Measurements from ENCODE around the gene IER3IP1. TPM values are rescaled to one million over a fixed set of nuclear protein-coding genes. Genes with fewer than 3 reads are reported as not detected.
"Not testable (repeated sequence)": the region's sequence is repeated elsewhere in the genome, so short reads cannot be mapped to it uniquely, and the experiment has no call there.

IER3IP1 gene
- total RNA-seq, 1 donor from 2014 or later = 14.0 TPM

GRCh38 chr18:47203626-47204464 lies 27.7 kb upstream of the IER3IP1 start:
- Mint-ChIP-seq H3K27ac (no peak overlapping the region), H3K27me3 (peaks cover 48% of the 10 kb centered on the region)

GRCh38 chr18:47195961-47196360 lies 19.8 kb upstream of the IER3IP1 start:
- H3K27me3 Mint-ChIP-seq = peaks cover 53% of the 10 kb centered on the region
- DNase-seq (ENCODE audit: extremely low spot score, unreplicated experiment); H3K4me3 Mint-ChIP-seq; H3K9me3 Mint-ChIP-seq; H3K27ac Mint-ChIP-seq; H3K4me1 Mint-ChIP-seq (ENCODE audit: unreplicated experiment); H3K36me3 Mint-ChIP-seq: not testable (repeated sequence)

More at GRCh38 chr18:47203626-47204464, 27.7 kb upstream of the IER3IP1 start:
- no peaks in the 10 kb centered on the region for H3K4me1 Mint-ChIP-seq (ENCODE audit: unreplicated experiment)
- H3K4me3 Mint-ChIP-seq = no peak overlapping the region
- no peak for TF ChIP-seq CTCF (conservative IDR thresholded peaks at IDR 0.05)
- DNase-seq (ENCODE audit: extremely low spot score, unreplicated experiment) = no peak
- no peaks in the 10 kb centered on the region for H3K9me3 Mint-ChIP-seq
- no peaks in the 10 kb centered on the region for H3K36me3 Mint-ChIP-seq

GRCh38 chr18:47191961-47192360 lies 15.8 kb upstream of the IER3IP1 start:
- no peak for TF ChIP-seq CTCF (conservative IDR thresholded peaks at IDR 0.05)

GRCh38 chr18:47187721-47188120 lies 11.6 kb upstream of the IER3IP1 start:
- no peak for TF ChIP-seq CTCF (conservative IDR thresholded peaks at IDR 0.05)
- Mint-ChIP-seq H3K27ac (no peak overlapping the region), H3K4me1 (ENCODE audit: unreplicated experiment) (no peaks in the 10 kb centered on the region), H3K9me3 (peaks cover 9% of the 10 kb centered on the region), H3K4me3 (no peak overlapping the region), H3K36me3 (no peaks in the 10 kb centered on the region), H3K27me3 (peaks cover 65% of the 10 kb centered on the region)
- no peak for DNase-seq (ENCODE audit: extremely low spot score, unreplicated experiment)

More at GRCh38 chr18:47191961-47192360, 15.8 kb upstream of the IER3IP1 start:
- DNase-seq (ENCODE audit: extremely low spot score, unreplicated experiment) = no peak
- Mint-ChIP-seq H3K4me1 (ENCODE audit: unreplicated experiment) (peaks cover 5% of the 10 kb centered on the region), H3K27ac (no peak overlapping the region), H3K36me3 (no peaks in the 10 kb centered on the region), H3K4me3 (no peak overlapping the region), H3K27me3 (peaks cover 57% of the 10 kb centered on the region), H3K9me3 (no peaks in the 10 kb centered on the region)

- no peak for TF ChIP-seq CTCF (conservative IDR thresholded peaks at IDR 0.05)
- no peaks in the 10 kb centered on the region for H3K36me3 Mint-ChIP-seq
- H3K27ac Mint-ChIP-seq = no peak overlapping the region
- no peaks in the 10 kb centered on the region for H3K4me1 Mint-ChIP-seq (ENCODE audit: unreplicated experiment)
- peaks cover 9% of the 10 kb centered on the region for H3K9me3 Mint-ChIP-seq
- no peak overlapping the region for H3K4me3 Mint-ChIP-seq
- peaks cover 62% of the 10 kb centered on the region for H3K27me3 Mint-ChIP-seq
- no peak for DNase-seq (ENCODE audit: extremely low spot score, unreplicated experiment)
Observed at GRCh38 chr18:47184419-47185050, 8.4 kb upstream of the IER3IP1 start.

GRCh38 chr18:47182156-47182555 lies 6.0 kb upstream of the IER3IP1 start:
- not testable (repeated sequence) for H3K4me3 Mint-ChIP-seq; H3K9me3 Mint-ChIP-seq; H3K4me1 Mint-ChIP-seq (ENCODE audit: unreplicated experiment); H3K36me3 Mint-ChIP-seq; DNase-seq (ENCODE audit: extremely low spot score, unreplicated experiment); H3K27ac Mint-ChIP-seq
- peaks cover 55% of the 10 kb centered on the region for H3K27me3 Mint-ChIP-seq
